Keratinocyte (primary cell): ENCODE data around the gene EMCN.

ENCODE experiments used
- CTCF ChIP-seq, 3 experiments: IDR thresholded peaks in 1 of 3; conservative IDR thresholded peaks in 1 of 3; optimal IDR thresholded peaks in 1 of 3; 2 replicates in 2 of 3; 3 replicates in 1 of 3; pipeline versions ENCODE3 to v1.5.1; 2011; ENCODE audit warnings: low read length in 3 of 3, mild to moderate bottlenecking in 3 of 3, moderate library complexity in 2 of 3, control low read depth in 1 of 3, inconsistent platforms in 1 of 3; ENCODE audit not compliant: insufficient read depth in 2 of 3; ENCODE audit errors: extremely low read depth in 1 of 3
- EZH2 ChIP-seq: IDR thresholded peaks from one replicate; pipeline ENCODE4 v1.6.1; 2012; ENCODE audit warnings: inconsistent platforms, mild to moderate bottlenecking, low read length, moderate library complexity

DNA sequence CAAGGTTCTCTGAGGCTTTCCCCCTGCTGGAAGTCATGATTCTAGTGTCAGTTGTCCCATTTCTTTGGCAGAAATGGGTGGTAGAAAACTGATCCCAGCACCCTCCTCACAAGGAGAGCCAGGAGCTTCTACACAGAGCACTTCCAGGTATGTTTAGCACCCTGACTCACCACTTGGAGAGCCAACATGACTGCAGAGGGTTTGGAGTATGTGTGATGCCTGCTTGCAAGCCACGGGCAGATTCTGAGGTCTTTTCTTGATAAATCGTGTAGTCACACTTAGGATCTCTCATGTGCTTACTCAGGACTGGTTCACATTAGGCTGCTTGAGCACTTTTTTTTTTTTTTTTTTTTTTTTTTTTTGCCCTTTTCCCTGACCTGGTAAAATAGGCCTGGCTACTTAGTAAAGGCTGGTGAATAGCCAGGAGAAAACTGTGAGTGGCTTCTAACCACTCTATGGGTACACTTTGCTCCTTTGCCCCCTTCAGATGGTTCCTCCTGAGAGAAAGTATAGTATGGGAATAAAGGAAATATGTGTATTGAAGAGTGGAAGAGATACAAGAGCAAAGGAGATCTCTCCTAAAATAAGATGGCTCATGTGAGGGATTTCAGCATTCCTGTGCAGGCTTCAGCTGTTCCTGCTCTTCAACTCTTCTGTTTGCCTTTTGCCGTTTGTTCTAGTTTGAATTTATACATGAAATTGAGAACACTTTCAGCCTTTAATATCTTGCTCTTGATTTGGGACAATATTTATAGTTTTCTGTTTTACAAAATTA, 103.6 kb downstream of the EMCN start:
- TF ChIP-seq CTCF (optimal IDR thresholded peaks at IDR 0.05 in 1 of 3, IDR thresholded peaks at IDR 0.05 in 1 of 3, conservative IDR thresholded peaks at IDR 0.05 in 1 of 3; ENCODE audit: extremely low read depth in 1 of 3, insufficient read depth in 2 of 3, low read length in 3 of 3) (no peak), EZH2 (no peak)
